AG10803 (cell line): Measurements from ENCODE around the gene FBXO30.
A peak's percentile ranks its signal among the peaks of the same experiment; 100 is the strongest.

ENCODE experiments used
- DNase-seq: peaks from one replicate; pipeline ENCODE4 v3.0.0; 2010; ENCODE audit warnings: low read depth
- H3K4me3 ChIP-seq: 2 replicates; pipeline ENCODE4 v1.5.1; 2011; ENCODE audit warnings: mild to moderate bottlenecking, low read length, control low read depth
- CTCF ChIP-seq: conservative IDR thresholded peaks from 2 replicates; pipeline ENCODE4 v1.5.1; 2011; ENCODE audit warnings: mild to moderate bottlenecking, low read length, control low read depth, inconsistent platforms

Gene FBXO30

DNA sequence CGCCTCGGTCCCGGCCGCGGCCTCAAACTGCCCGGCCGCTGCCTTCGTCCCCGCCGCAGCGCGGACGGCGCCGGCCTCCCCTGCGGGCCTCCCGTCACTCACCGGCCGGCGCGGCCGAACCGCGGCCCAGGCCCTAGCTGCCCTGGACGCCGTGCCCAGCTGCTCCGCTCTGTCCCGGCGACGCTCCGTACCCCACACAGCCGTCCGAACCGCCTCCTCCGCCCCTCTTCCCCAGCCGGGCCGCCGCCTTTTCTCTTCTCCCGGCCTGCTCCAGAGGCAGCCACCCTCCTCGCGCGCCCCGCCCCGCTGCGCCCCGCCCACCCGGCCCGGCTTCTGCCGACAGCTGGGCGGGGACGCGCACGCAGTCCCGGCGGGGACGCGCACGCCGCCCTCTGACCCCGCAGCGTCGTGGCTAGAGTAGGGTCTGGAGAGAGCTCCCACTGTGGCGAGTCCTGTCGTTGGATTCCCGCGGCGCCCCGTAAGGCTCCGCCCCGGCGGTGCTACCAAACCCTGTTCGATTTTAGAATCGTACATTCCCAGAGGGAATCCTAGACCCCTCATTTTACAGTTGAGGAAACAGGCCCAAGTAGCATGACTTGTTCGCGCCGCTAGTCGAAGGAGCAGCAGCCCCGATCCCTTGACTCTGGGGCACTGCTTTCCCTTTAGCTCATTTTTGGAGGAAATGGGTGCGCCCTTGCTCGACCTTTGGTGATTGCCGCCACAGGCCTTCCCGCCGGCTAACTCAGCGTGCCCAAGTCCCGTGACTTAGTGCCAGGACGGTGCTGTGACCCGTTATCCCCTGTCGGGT, at the start of gene FBXO30:
Gene FBXO30, minus strand, starts transcription at position 295 of the 808 bp plus-strand sequence. CDS start 8,390 bp downstream, outside the sequence.
- peak; percentile 39 for TF ChIP-seq CTCF
- peak; percentile 87 for DNase-seq
- H3K4me3 ChIP-seq: peak within 1 kb of the TSS; percentile 84

DNA sequence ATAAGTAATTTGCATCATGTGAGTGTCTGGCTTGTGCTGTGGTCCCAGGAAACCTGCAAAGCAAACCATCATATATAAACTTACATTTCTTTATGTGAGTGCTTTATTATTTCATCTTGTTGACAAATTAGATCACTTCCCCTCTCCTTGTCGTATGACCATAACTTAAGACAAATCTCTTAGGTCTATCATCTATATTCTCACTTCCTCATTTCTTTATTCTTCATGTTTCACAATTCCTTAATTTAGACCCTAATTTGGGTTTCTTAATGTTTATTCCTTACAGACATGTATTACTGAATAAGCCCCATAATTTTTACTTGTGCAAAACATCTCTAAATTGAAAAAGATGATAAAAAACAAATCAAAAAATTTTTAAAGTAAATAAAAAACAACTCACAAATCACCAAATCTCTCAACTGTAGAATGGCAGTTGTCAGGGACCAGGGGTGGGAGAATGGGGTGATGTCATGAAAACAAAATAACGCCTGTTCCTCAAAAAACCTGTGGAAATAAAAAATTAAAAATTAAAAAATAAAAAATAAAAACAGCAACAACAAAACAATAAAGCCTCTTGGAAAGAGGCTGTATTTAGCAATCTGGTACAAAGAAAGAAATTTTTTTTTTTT, 49.5 kb upstream of the FBXO30 start:
- TF ChIP-seq CTCF: no peak
- no peak for DNase-seq
- H3K4me3 ChIP-seq: no peak overlapping the region

GRCh38 chr6:145863366-145863765, 48.8 kb upstream of the FBXO30 start:
- H3K4me3 ChIP-seq: no peak overlapping the region
- no peak for TF ChIP-seq CTCF
- no peak for DNase-seq

- no peak for DNase-seq
- TF ChIP-seq CTCF: no peak
- no peak overlapping the region for H3K4me3 ChIP-seq
These were observed 46.0 kb upstream of the FBXO30 start for GRCh38 chr6:145860562-145860961.

DNA sequence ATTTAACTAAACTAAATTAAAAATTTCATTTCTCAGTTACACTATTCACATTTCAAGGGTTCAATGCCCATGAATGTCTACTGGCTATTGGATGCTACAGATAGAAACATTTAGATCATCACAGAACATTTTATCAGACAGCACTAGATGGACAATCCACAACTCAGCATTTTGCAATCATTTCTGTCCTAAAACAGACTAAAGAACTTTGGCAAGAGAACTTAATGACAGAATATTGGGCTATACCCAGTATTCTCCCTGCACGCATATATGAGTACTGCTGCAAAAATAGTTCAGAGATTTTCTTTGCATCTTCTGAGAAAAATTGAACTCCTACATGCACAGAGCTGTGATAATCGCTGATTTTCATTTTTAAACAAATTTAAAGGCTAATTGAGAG, 36.1 kb upstream of the FBXO30 start:
- H3K4me3 ChIP-seq: no peak overlapping the region
- DNase-seq: no peak
- no peak for TF ChIP-seq CTCF

DNA sequence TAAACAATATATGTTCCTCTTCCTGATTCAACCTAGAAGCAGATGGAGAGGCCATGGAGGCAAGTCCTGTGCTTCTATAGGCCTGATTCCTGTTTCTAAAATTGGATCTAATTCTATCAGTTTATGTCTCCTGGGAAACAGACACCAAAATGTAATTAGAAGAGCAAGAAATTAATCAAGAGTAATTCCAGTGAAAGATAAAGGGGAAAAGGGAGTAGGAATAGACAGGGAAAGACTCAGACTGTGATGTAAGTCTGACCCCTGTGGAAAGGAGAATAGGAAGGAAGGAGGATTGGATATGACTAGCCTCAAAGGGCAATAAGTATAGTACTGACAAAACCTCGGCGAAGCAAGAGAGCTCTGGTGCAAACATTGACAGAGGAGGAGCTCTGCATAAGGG, 33.9 kb upstream of the FBXO30 start:
- no peak overlapping the region for H3K4me3 ChIP-seq
- TF ChIP-seq CTCF: no peak
- no peak for DNase-seq

DNA sequence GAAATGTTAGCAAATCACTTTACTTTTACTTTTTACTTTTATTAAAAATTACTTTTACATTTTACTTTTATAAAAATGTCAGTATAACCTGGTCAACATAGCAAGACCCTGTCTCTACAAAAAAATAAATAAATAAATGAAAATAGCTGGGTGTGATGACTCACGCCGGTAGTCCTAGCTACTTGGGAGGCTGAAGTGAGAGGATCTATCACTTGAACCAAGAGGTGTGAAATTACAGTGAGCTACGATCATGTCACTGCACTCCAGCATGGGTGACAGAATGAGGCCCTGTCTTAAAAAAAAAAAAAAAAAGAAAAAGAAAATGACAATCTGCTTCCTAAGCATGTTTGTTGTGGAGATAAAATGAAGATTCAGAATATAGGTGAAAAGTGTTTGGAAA, 31.0 kb upstream of the FBXO30 start:
- DNase-seq: no peak
- H3K4me3 ChIP-seq: no peak overlapping the region
- TF ChIP-seq CTCF: no peak
